Osteocyte (in vitro differentiated cells): Measurements from ENCODE around the gene S100B. TPM values are rescaled to one million over a fixed set of nuclear protein-coding genes. Genes with fewer than 3 reads are reported as not detected.

Experiments used
- DNase-seq: peaks from one replicate; pipeline ENCODE4 v3.0.0; 2021; ENCODE audit warnings: mixed read lengths; ENCODE audit not compliant: unreplicated experiment; ENCODE audit errors: extremely low spot score
- H3K27ac Mint-ChIP-seq: one replicate; pipeline ENCODE4 v1.8.0; 2021; ENCODE audit warnings: mild to moderate bottlenecking, mixed read lengths; ENCODE audit not compliant: unreplicated experiment
- H3K27me3 Mint-ChIP-seq: one replicate; pipeline ENCODE4 v1.8.0; 2021; ENCODE audit warnings: mixed read lengths; ENCODE audit not compliant: unreplicated experiment
- H3K36me3 Mint-ChIP-seq: one replicate; pipeline ENCODE4 v1.8.0; 2021; ENCODE audit warnings: mixed read lengths; ENCODE audit not compliant: unreplicated experiment
- H3K4me1 Mint-ChIP-seq: one replicate; pipeline ENCODE4 v1.8.0; 2021; ENCODE audit warnings: mixed read lengths; ENCODE audit not compliant: unreplicated experiment
- H3K4me3 Mint-ChIP-seq: one replicate; pipeline ENCODE4 v1.8.0; 2021; ENCODE audit warnings: mild to moderate bottlenecking, moderate library complexity, mixed read lengths; ENCODE audit not compliant: unreplicated experiment
- H3K9me3 Mint-ChIP-seq: one replicate; pipeline ENCODE4 v1.8.0; 2021; ENCODE audit warnings: mixed read lengths; ENCODE audit not compliant: unreplicated experiment
- CTCF ChIP-seq: fragments of 200-600 bp; sonication (generic); IDR thresholded peaks from 2 replicates; pipeline ENCODE4 v1.5.0; 2021; ENCODE audit warnings: antibody characterized with exemption, mild to moderate bottlenecking, moderate library complexity
- total RNA-seq: library from RNA; stranded (reverse); gene quantifications from 2 replicates; pipeline ENCODE4 v1.2.1, GENCODE V29; 2021

The S100B gene
- total RNA-seq, 1 donor from 2014 or later: not detected

- peaks cover 36% of the 10 kb centered on the region for H3K36me3 Mint-ChIP-seq
- no peaks in the 10 kb centered on the region for H3K9me3 Mint-ChIP-seq
- peaks cover 51% of the 10 kb centered on the region for H3K4me1 Mint-ChIP-seq
- no peaks in the 10 kb centered on the region for H3K27me3 Mint-ChIP-seq
- TF ChIP-seq CTCF: peak; percentile 66
- DNase-seq: no peak
- H3K4me3 Mint-ChIP-seq: peak overlapping the region; percentile 56
- no peak overlapping the region for H3K27ac Mint-ChIP-seq
Observed at GRCh38 chr21:46639489-46640386, 34.9 kb upstream of the S100B start.

GRCh38 chr21:46637952-46638746 is 33.3 kb upstream of the S100B start:
- peaks cover 57% of the 10 kb centered on the region for H3K4me1 Mint-ChIP-seq
- H3K27me3 Mint-ChIP-seq: no peaks in the 10 kb centered on the region
- DNase-seq: no peak
- H3K9me3 Mint-ChIP-seq: no peaks in the 10 kb centered on the region
- H3K36me3 Mint-ChIP-seq: peaks cover 21% of the 10 kb centered on the region
- peak overlapping the region; percentile 41 for H3K4me3 Mint-ChIP-seq
- no peak for TF ChIP-seq CTCF
- peak overlapping the region; percentile 4 for H3K27ac Mint-ChIP-seq

- H3K4me1 Mint-ChIP-seq: peaks cover 55% of the 10 kb centered on the region
- no peak for TF ChIP-seq CTCF
- peaks cover 16% of the 10 kb centered on the region for H3K36me3 Mint-ChIP-seq
- no peaks in the 10 kb centered on the region for H3K9me3 Mint-ChIP-seq
- H3K27me3 Mint-ChIP-seq: no peaks in the 10 kb centered on the region
- H3K4me3 Mint-ChIP-seq: peak overlapping the region; percentile 86
- H3K27ac Mint-ChIP-seq: peak overlapping the region; percentile 99
- no peak for DNase-seq
Observed at GRCh38 chr21:46636550-46637285, 31.8 kb upstream of the S100B start.

- Mint-ChIP-seq H3K9me3 (no peaks in the 10 kb centered on the region), H3K4me3 (peak overlapping the region; percentile 86), H3K4me1 (peaks cover 53% of the 10 kb centered on the region), H3K27me3 (peaks cover 4% of the 10 kb centered on the region), H3K36me3 (peaks cover 14% of the 10 kb centered on the region), H3K27ac (peak overlapping the region; percentile 99)
- DNase-seq: no peak
- TF ChIP-seq CTCF: no peak
Observed at GRCh38 chr21:46636181-46636512, 31.3 kb upstream of the S100B start.
